HepG2 (cell line): ENCODE data around the gene GNG3. TPM values are rescaled to one million over a fixed set of nuclear protein-coding genes. Genes with fewer than 3 reads are reported as not detected.
A peak's percentile ranks its signal among the peaks of the same experiment; 100 is the strongest.

Source experiments
- AGO1 ChIP-seq: fragments of 200-400 bp; formaldehyde crosslinking; IDR thresholded peaks from 2 replicates; pipeline ENCODE4 v1.6.1; 2017; ENCODE audit warnings: mild to moderate bottlenecking, low read depth, low read length, moderate library complexity; ENCODE audit not compliant: poor library complexity, severe bottlenecking
- AHR ChIP-seq: IDR thresholded peaks from 2 replicates; pipeline ENCODE4 v1.6.1; 2018; ENCODE audit warnings: missing genetic modification reagents, missing compliant biosample characterization
- ATF7-NPFF ChIP-seq: sonication (generic); formaldehyde crosslinking; IDR thresholded peaks from 2 replicates; pipeline ENCODE4 v1.8.1; 2023; ENCODE audit warnings: mild to moderate bottlenecking, low read depth, missing genetic modification reagents, moderate library complexity
- CBX2 ChIP-seq, 2 experiments: fragments of 200-600 bp in 1 of 2; sonication (generic); formaldehyde crosslinking in 1 of 2; IDR thresholded peaks; 2 replicates each; pipeline versions ENCODE4 v1.7.0 to v1.8.1; 2018 to 2022; ENCODE audit warnings: low read depth in 2 of 2, low read length in 1 of 2, mild to moderate bottlenecking in 1 of 2, missing genetic modification reagents in 1 of 2
- DR1 ChIP-seq: sonication (generic); formaldehyde crosslinking; IDR thresholded peaks from 2 replicates; pipeline ENCODE4 v1.8.0; 2021; ENCODE audit warnings: mild to moderate bottlenecking, missing genetic modification reagents, inconsistent platforms
- DRAP1 ChIP-seq: IDR thresholded peaks from 2 replicates; pipeline ENCODE4 v1.6.1; 2016; ENCODE audit warnings: missing genetic modification reagents, missing compliant biosample characterization
- ELF1 ChIP-seq: sonication (generic); formaldehyde crosslinking; IDR thresholded peaks from 2 replicates; pipeline ENCODE4 v1.4.0; 2020; ENCODE audit warnings: missing genetic modification reagents
- ERF ChIP-seq: IDR thresholded peaks from 2 replicates; pipeline ENCODE4 v1.6.1; 2018; ENCODE audit warnings: missing biosample characterization, missing genetic modification reagents
- GATA4 ChIP-seq: sonication (generic); IDR thresholded peaks from 2 replicates; pipeline ENCODE4 v1.6.1; 2016; ENCODE audit warnings: antibody characterized with exemption, low read depth, borderline replicate concordance
- MAZ ChIP-seq, 2 experiments: sonication (generic) in 1 of 2; formaldehyde crosslinking in 1 of 2; IDR thresholded peaks; 2 replicates each; pipeline versions ENCODE4 v1.5.0 to v1.6.1; 2012 to 2020; ENCODE audit warnings: low read depth in 2 of 2, mild to moderate bottlenecking in 2 of 2, borderline replicate concordance in 1 of 2, improper control_type of control experiment in 1 of 2, low read length in 1 of 2, missing genetic modification reagents in 1 of 2, moderate library complexity in 1 of 2
- MEF2D ChIP-seq: sonication (generic); formaldehyde crosslinking; IDR thresholded peaks from 2 replicates; pipeline ENCODE4 v1.5.1; 2020; ENCODE audit warnings: mild to moderate bottlenecking, missing genetic modification reagents
- MTA3 ChIP-seq: sonication (generic); formaldehyde crosslinking; IDR thresholded peaks from 2 replicates; pipeline ENCODE4 v1.4.0; 2020; ENCODE audit warnings: missing genetic modification reagents
- RBM22 ChIP-seq: fragments of 200-400 bp; formaldehyde crosslinking; optimal IDR thresholded peaks from 2 replicates; pipeline ENCODE3; 2017; ENCODE audit warnings: mild to moderate bottlenecking, low read length, moderate library complexity
- REL ChIP-seq: sonication (generic); formaldehyde crosslinking; conservative IDR thresholded peaks from 2 replicates; pipeline ENCODE4 v1.8.0; 2022; ENCODE audit warnings: mild to moderate bottlenecking, missing genetic modification reagents, moderate library complexity
- RFXANK ChIP-seq: IDR thresholded peaks from 2 replicates; pipeline ENCODE4 v1.6.1; 2016
- SRF ChIP-seq: IDR thresholded peaks from 2 replicates; pipeline ENCODE4 v1.6.1; 2011; ENCODE audit warnings: mild to moderate bottlenecking, low read depth, low read length, moderate library complexity
- THAP7 ChIP-seq: sonication (generic); formaldehyde crosslinking; IDR thresholded peaks from 2 replicates; pipeline ENCODE4 v1.8.1; 2023; ENCODE audit warnings: mild to moderate bottlenecking, missing genetic modification reagents
- USF2 ChIP-seq, 2 experiments: sonication (generic) in 1 of 2; formaldehyde crosslinking in 1 of 2; IDR thresholded peaks; 2 replicates each; pipeline versions ENCODE4 v1.5.1 to v1.6.1; 2011 to 2020; ENCODE audit warnings: borderline replicate concordance in 1 of 2, low read depth in 1 of 2, low read length in 1 of 2, mild to moderate bottlenecking in 1 of 2, missing genetic modification reagents in 1 of 2, moderate library complexity in 1 of 2
- XBP1 ChIP-seq: sonication (generic); formaldehyde crosslinking; IDR thresholded peaks from 2 replicates; pipeline ENCODE4 v1.5.0; 2020; ENCODE audit warnings: missing genetic modification reagents
- ZFP90 ChIP-seq: sonication (generic); formaldehyde crosslinking; IDR thresholded peaks from 2 replicates; pipeline ENCODE4 v1.8.0; 2022; ENCODE audit warnings: missing genetic modification reagents, mild to moderate bottlenecking, inconsistent platforms, borderline replicate concordance
- ZMAT5 ChIP-seq: sonication (generic); formaldehyde crosslinking; IDR thresholded peaks from 2 replicates; pipeline ENCODE4 v1.5.0; 2020; ENCODE audit warnings: mild to moderate bottlenecking, low read depth, missing genetic modification reagents, borderline replicate concordance
- ZNF232 ChIP-seq: sonication (generic); formaldehyde crosslinking; IDR thresholded peaks from 2 replicates; pipeline ENCODE4 v1.4.0; 2020; ENCODE audit warnings: missing genetic modification reagents, borderline replicate concordance
- ZNF605 ChIP-seq: sonication (generic); formaldehyde crosslinking; IDR thresholded peaks from 2 replicates; pipeline ENCODE4 v1.8.0; 2022; ENCODE audit warnings: mild to moderate bottlenecking, missing genetic modification reagents
- ZNF709 ChIP-seq: sonication (generic); formaldehyde crosslinking; IDR thresholded peaks from 2 replicates; pipeline ENCODE4 v1.5.0; 2020; ENCODE audit warnings: mild to moderate bottlenecking, missing genetic modification reagents
- ZSCAN9 ChIP-seq: IDR thresholded peaks from 2 replicates; pipeline ENCODE4 v1.6.1; 2016; ENCODE audit warnings: borderline replicate concordance
- polyA plus RNA-seq, 8 experiments: library from polyadenylated mRNA; depleted of rRNA in 3 of 8; stranded (reverse) in 7 of 8; unstranded in 1 of 8; fragments of >200 nt; fragmentation: Illumina TruSeq in 4 of 8; extraction: Trizol in 4 of 8; gene quantifications; 2 replicates each; pipeline versions ENCODE4 v1.2.1 to v1.2.3, GENCODE V29; 2011 to 2016; ENCODE audit warnings: low read depth in 4 of 8, missing spikeins in 1 of 8, mixed read lengths in 1 of 8; ENCODE audit not compliant: insufficient read depth in 1 of 8
- total RNA-seq, 5 experiments: library from RNA; depleted of rRNA; stranded (reverse); fragments of >200 nt; fragmentation: Illumina TruSeq; extraction: Trizol; gene quantifications; 2 replicates each; pipeline ENCODE4 v1.2.3, GENCODE V29; 2016; ENCODE audit warnings: low read depth in 1 of 5

GNG3 gene
- total and polyA plus RNA-seq, 2 of the 13 experiments (the other 11 are each of a cell fraction or from before 2014, with no cell fraction given) = not detected

GRCh38 chr11:62705880-62706849 lies 1.3 kb upstream of the GNG3 start (continued):
- TF ChIP-seq ZNF709 (CRISPR knock-in tag) = peak; percentile 72; the same call in 1 of the 2 replicates
- TF ChIP-seq RFXANK (CRISPR knock-in tag) = no peak
- TF ChIP-seq XBP1 (CRISPR knock-in tag) = no peak
- TF ChIP-seq ELF1 = peak; percentile 90
- peak; percentile 48; the same call in 1 of the 2 replicates for TF ChIP-seq ZNF232 (CRISPR knock-in tag)
- TF ChIP-seq USF2 (IDR thresholded peaks at IDR 0.05; ENCODE audit: low read depth, low read length) = no peak
- no peak for TF ChIP-seq USF2 (CRISPR knock-in tag; IDR thresholded peaks at IDR 0.05; ENCODE audit: borderline replicate concordance)
- no peak for TF ChIP-seq MAZ (IDR thresholded peaks at IDR 0.05; ENCODE audit: borderline replicate concordance, low read depth, low read length)
- peak; percentile 63 for TF ChIP-seq MAZ (CRISPR knock-in tag; IDR thresholded peaks at IDR 0.05; ENCODE audit: low read depth)
- 0 out of 2 replicates have a peak, but pooled peaks have one; percentile 36 for TF ChIP-seq ERF
- peak; percentile 46; the same call in 1 of the 2 replicates for TF ChIP-seq ZSCAN9
- TF ChIP-seq ZFP90 (CRISPR knock-in tag) = no peak
- TF ChIP-seq SRF = no peak
- TF ChIP-seq MEF2D (CRISPR knock-in tag) = 0 out of 2 replicates have a peak, but pooled peaks have one; percentile 64
- peak; percentile 70 for TF ChIP-seq DR1 (CRISPR knock-in tag)
- peak; percentile 80 for TF ChIP-seq ZNF605 (CRISPR knock-in tag)
- peak; percentile 85 for TF ChIP-seq AGO1
- TF ChIP-seq CBX2 (IDR thresholded peaks at IDR 0.05; ENCODE audit: low read depth, low read length) = no peak
- TF ChIP-seq CBX2 (CRISPR knock-in tag; IDR thresholded peaks at IDR 0.05; ENCODE audit: low read depth) = no peak
- no peak for TF ChIP-seq MTA3
- no peak for TF ChIP-seq GATA4
- TF ChIP-seq REL (CRISPR knock-in tag) = 0 out of 2 replicates have a peak, but pooled peaks have one; percentile 47
- TF ChIP-seq AHR (CRISPR knock-in tag) = no peak
- TF ChIP-seq THAP7 (CRISPR knock-in tag) = peak; percentile 15; the same call in 1 of the 2 replicates
- peak; percentile 74 for TF ChIP-seq ATF7-NPFF (CRISPR knock-in tag)
- TF ChIP-seq RBM22 = peak; percentile 99
- TF ChIP-seq DRAP1 (CRISPR knock-in tag) = peak; percentile 90
- TF ChIP-seq ZMAT5 (CRISPR knock-in tag) = no peak
